SK-N-SH (cell line): ENCODE results near the gene ZNF780A. TPM values are rescaled to one million over a fixed set of nuclear protein-coding genes. Genes with fewer than 3 reads are reported as not detected.

ENCODE experiments used
- CTCF ChIA-PET: fragments of 300-600, 350-600 bp; formaldehyde crosslinking; extraction: SDS; loops from one replicate; lab custom pipeline; 2021; lab: Yijun Ruan, JAX
- POLR2A ChIA-PET: fragments of 350-600 bp; sonication (Branson Sonifier 250); formaldehyde crosslinking; extraction: SDS; loops from one replicate; lab custom pipeline; 2020; ENCODE audit warnings: antibody characterized with exemption, inconsistent platforms; lab: Yijun Ruan, JAX
- DNase-seq: peaks from one replicate; pipeline ENCODE4 v3.0.0; 2012
- H2AFZ ChIP-seq: fragments of 200-600 bp; sonication (generic); 2 replicates; pipeline ENCODE4 v1.8.1; 2016; ENCODE audit warnings: antibody characterized with exemption, mild to moderate bottlenecking, low read depth
- H3F3A ChIP-seq: fragments of 200-600 bp; sonication (generic); replicated peaks from 2 replicates; pipeline ENCODE3; 2016; ENCODE audit warnings: antibody characterized with exemption, mild to moderate bottlenecking; ENCODE audit not compliant: insufficient read depth
- H3K27ac ChIP-seq, 2 experiments: fragments of 200-500 bp in 1 of 2; fragments of 200-600 bp in 1 of 2; sonication (Bioruptor generic) in 1 of 2; sonication (generic), shearing (Covaris generic) in 1 of 2; 2 replicates each; pipeline versions ENCODE4 v1.5.1 to v1.6.1; 2014 to 2016; ENCODE audit warnings: low read depth in 2 of 2, inconsistent platforms in 1 of 2, low read length in 1 of 2, mild to moderate bottlenecking in 1 of 2, mixed read lengths in 1 of 2
- H3K27me3 ChIP-seq: fragments of 200-600 bp; sonication (generic), shearing (Covaris generic); 2 replicates; pipeline ENCODE4 v1.6.1; 2016; ENCODE audit warnings: mixed run types; ENCODE audit not compliant: insufficient read depth
- H3K36me3 ChIP-seq, 2 experiments: fragments of 200-500 bp in 1 of 2; fragments of 200-600 bp in 1 of 2; sonication (Bioruptor generic) in 1 of 2; sonication (generic) in 1 of 2; replicated peaks in 1 of 2; 2 replicates each; pipeline versions ENCODE3 to v1.5.1; 2014 to 2016; ENCODE audit warnings: low read length in 1 of 2, mild to moderate bottlenecking in 1 of 2; ENCODE audit not compliant: insufficient read depth in 2 of 2, control insufficient read depth in 1 of 2
- H3K4me1 ChIP-seq, 2 experiments: fragments of 200-500 bp in 1 of 2; fragments of 200-600 bp in 1 of 2; sonication (Bioruptor generic) in 1 of 2; sonication (generic), shearing (Covaris generic) in 1 of 2; 2 replicates each; pipeline versions ENCODE4 v1.5.1 to v1.6.1; 2014 to 2016; ENCODE audit warnings: low read depth in 1 of 2, low read length in 1 of 2, mixed run types in 1 of 2; ENCODE audit not compliant: insufficient read depth in 2 of 2, control insufficient read depth in 1 of 2
- H3K4me2 ChIP-seq: fragments of 200-600 bp; sonication (generic), shearing (Covaris generic); 2 replicates; pipeline ENCODE4 v1.6.1; 2017; ENCODE audit warnings: mixed run types
- H3K4me3 ChIP-seq, 2 experiments: fragments of 200-500 bp in 1 of 2; fragments of 200-600 bp in 1 of 2; sonication (Bioruptor generic) in 1 of 2; sonication (generic), shearing (Covaris generic) in 1 of 2; 2 replicates each; pipeline versions ENCODE4 v1.5.1 to v1.8.1; 2014 to 2016; ENCODE audit warnings: low read depth in 2 of 2, inconsistent platforms in 1 of 2, low read length in 1 of 2, mild to moderate bottlenecking in 1 of 2, mixed read lengths in 1 of 2, moderate library complexity in 1 of 2
- H3K79me2 ChIP-seq: fragments of 200-600 bp; sonication (generic); 2 replicates; pipeline ENCODE4 v1.8.1; 2017; ENCODE audit warnings: mild to moderate bottlenecking; ENCODE audit not compliant: insufficient read depth
- H3K9ac ChIP-seq: fragments of 200-600 bp; sonication (generic); 2 replicates; pipeline ENCODE4 v1.6.1; 2017; ENCODE audit warnings: mixed run types
- H3K9me2 ChIP-seq: fragments of 200-600 bp; sonication (generic); 2 replicates; pipeline ENCODE4 v1.6.1; 2017; ENCODE audit warnings: mixed run types
- H3K9me3 ChIP-seq: fragments of 200-600 bp; sonication (generic); 2 replicates; pipeline ENCODE4 v1.6.1; 2017; ENCODE audit warnings: mixed run types, mild to moderate bottlenecking, moderate library complexity
- H4K20me1 ChIP-seq: fragments of 200-600 bp; sonication (generic); 2 replicates; pipeline ENCODE4 v1.6.1; 2017; ENCODE audit warnings: mild to moderate bottlenecking, mixed run types; ENCODE audit not compliant: insufficient read depth
- CTCF ChIP-seq: fragments of 200-600 bp; sonication (generic); IDR thresholded peaks from 2 replicates; pipeline ENCODE4 v1.6.1; 2017; ENCODE audit warnings: antibody characterized with exemption, mild to moderate bottlenecking, moderate library complexity
- ELF1 ChIP-seq: IDR thresholded peaks from 2 replicates; pipeline ENCODE4 v1.4.0; 2012
- EZH2phosphoT487 ChIP-seq: fragments of 200-600 bp; sonication (generic); IDR thresholded peaks from 2 replicates; pipeline ENCODE4 v1.6.1; 2017; ENCODE audit warnings: low read depth, mixed run types, mild to moderate bottlenecking, antibody characterized with exemption, moderate library complexity, borderline replicate concordance
- FOSL2 ChIP-seq: IDR thresholded peaks from 2 replicates; pipeline ENCODE4 v1.4.0; 2012; ENCODE audit warnings: low read depth, mild to moderate bottlenecking, moderate library complexity, borderline replicate concordance
- FOXJ3 ChIP-seq: sonication (generic); formaldehyde crosslinking; IDR thresholded peaks from 2 replicates; pipeline ENCODE4 v1.5.1; 2020; ENCODE audit warnings: mild to moderate bottlenecking, missing genetic modification reagents
- GABPA ChIP-seq: IDR thresholded peaks from 2 replicates; pipeline ENCODE4 v1.4.0; 2012; ENCODE audit warnings: low read depth, mild to moderate bottlenecking
- IRF3 ChIP-seq: fragments of 150-350 bp; IDR thresholded peaks from 2 replicates; pipeline ENCODE4 v1.6.1; 2016; ENCODE audit warnings: mild to moderate bottlenecking, low read depth, low read length
- MEF2A ChIP-seq: IDR thresholded peaks from 2 replicates; pipeline ENCODE4 v1.4.0; 2012; ENCODE audit warnings: low read depth, borderline replicate concordance
- NRF1 ChIP-seq: IDR thresholded peaks from 2 replicates; pipeline ENCODE4 v1.6.1; 2012; ENCODE audit warnings: low read depth, mild to moderate bottlenecking, low read length
- PBX3 ChIP-seq: IDR thresholded peaks from 2 replicates; pipeline ENCODE4; 2012
- POLR2AphosphoS5 ChIP-seq: IDR thresholded peaks from 2 replicates; pipeline ENCODE4 v1.6.1; 2012; ENCODE audit warnings: low read depth, low read length
- RAD21 ChIP-seq: IDR thresholded peaks from 2 replicates; pipeline ENCODE4 v1.6.1; 2012; ENCODE audit warnings: mild to moderate bottlenecking, low read length
- RFX5 ChIP-seq: IDR thresholded peaks from 2 replicates; pipeline ENCODE4 v1.6.1; 2012; ENCODE audit warnings: mild to moderate bottlenecking, improper control_type of control experiment, low read length
- SIN3A ChIP-seq: IDR thresholded peaks from 2 replicates; pipeline ENCODE4 v1.6.1; 2012; ENCODE audit warnings: low read depth, mild to moderate bottlenecking, low read length, moderate library complexity, borderline replicate concordance
- SMC3 ChIP-seq: IDR thresholded peaks from 2 replicates; pipeline ENCODE4 v1.6.1; 2012; ENCODE audit warnings: low read depth, low read length, improper control_type of control experiment
- TCF12 ChIP-seq: IDR thresholded peaks from 2 replicates; pipeline ENCODE4 v1.4.0; 2012
- TEAD4 ChIP-seq: IDR thresholded peaks from 2 replicates; pipeline ENCODE4 v1.4.0; 2012; ENCODE audit warnings: mild to moderate bottlenecking, borderline replicate concordance; ENCODE audit not compliant: insufficient read depth
- USF1 ChIP-seq: IDR thresholded peaks from 2 replicates; pipeline ENCODE4 v1.4.0; 2012; ENCODE audit warnings: low read depth, borderline replicate concordance
- USF2 ChIP-seq: fragments of 150-350 bp; IDR thresholded peaks from 2 replicates; pipeline ENCODE4 v1.6.1; 2017; ENCODE audit warnings: antibody characterized with exemption, low read length, low read depth, borderline replicate concordance
- WGBS: methylation state at CpG from one replicate; pipeline ENCODE4 v1.1.6; 2017; ENCODE audit warnings: low lambda C conversion rate; 5-methylcytosine and 5-hydroxymethylcytosine counted together
- polyA plus RNA-seq, 3 experiments: library from polyadenylated mRNA; depleted of rRNA; stranded (reverse); fragments of >200 nt; gene quantifications; 2 replicates each; pipeline ENCODE4 v1.2.3, GENCODE V29; 2012

Gene ZNF780A
- polyA plus RNA-seq, 1 of the 3 experiments (the other 2 are of a cell fraction) = 7.1 TPM

GRCh38 chr19:40023969-40024368, 66.8 kb downstream of the ZNF780A start:
- no peak overlapping the region for H3K27ac ChIP-seq
- H4K20me1 ChIP-seq = no peaks in the 10 kb centered on the region
- H3K9me3 ChIP-seq = peaks cover 41% of the 10 kb centered on the region
- peaks cover 0 to 10% of the 10 kb centered on the region in 2 experiments for H3K36me3 ChIP-seq
- no peaks in the 10 kb centered on the region for H3F3A ChIP-seq
- no peak for DNase-seq
- no peak for TF ChIP-seq TCF12
- no peak for TF ChIP-seq PBX3
- TF ChIP-seq IRF3 = no peak
- no peak for TF ChIP-seq USF1
- TF ChIP-seq USF2 = no peak
- no peak for TF ChIP-seq GABPA
- TF ChIP-seq TEAD4 = no peak
- TF ChIP-seq RAD21 = no peak
- no peak for TF ChIP-seq FOXJ3 (CRISPR knock-in tag)
- no peak for TF ChIP-seq NRF1
- TF ChIP-seq ELF1 = no peak
- no peak for TF ChIP-seq SMC3
- TF ChIP-seq RFX5 = no peak
- no peak for TF ChIP-seq FOSL2
- TF ChIP-seq POLR2AphosphoS5 = no peak
- no peak for TF ChIP-seq MEF2A
- no peak for TF ChIP-seq SIN3A
- TF ChIP-seq CTCF = no peak
- no peak for TF ChIP-seq EZH2phosphoT487
- H3K79me2 ChIP-seq = no peaks in the 10 kb centered on the region
- 52% methylated on average over 3 of the region's 3 CpGs for WGBS
- ChIA-PET CTCF (no interaction called here), POLR2A (no interaction called here)
- H2AFZ ChIP-seq = no peak overlapping the region
- no peaks in the 10 kb centered on the region for H3K9me2 ChIP-seq
- H3K4me1 ChIP-seq = no peaks in the 10 kb centered on the region
- no peak overlapping the region for H3K4me2 ChIP-seq
- H3K27me3 ChIP-seq = no peaks in the 10 kb centered on the region
- no peak overlapping the region for H3K9ac ChIP-seq
- no peak overlapping the region; a peak in 2 of 4 replicates for H3K4me3 ChIP-seq

Other genes starting within 250 kb of the ZNF780A start
- 340 and 371 TPM in 2 replicates for gene FBL, start 244.6 kb downstream of the ZNF780A start, polyA plus RNA-seq (2012; rRNA removed)
- 0.07 and 0.10 TPM in 2 replicates for gene FCGBP, start 156.3 kb downstream of the ZNF780A start, polyA plus RNA-seq (2012; rRNA removed)
- 172 and 173 TPM in 2 replicates for gene PSMC4, start 119.8 kb downstream of the ZNF780A start, polyA plus RNA-seq (2012; rRNA removed)
- gene ZNF546, start 93.9 kb downstream of the ZNF780A start, polyA plus RNA-seq (2012; rRNA removed) = 0.87 and 1.2 TPM in 2 replicates
- 6.4 and 7.0 TPM in 2 replicates for gene ZNF780B, start 34.7 kb downstream of the ZNF780A start, polyA plus RNA-seq (2012; rRNA removed)
- gene MAP3K10, start 100.5 kb upstream of the ZNF780A start, polyA plus RNA-seq (2012; rRNA removed) = 10.7 and 11.9 TPM in 2 replicates
- gene TTC9B, start 127.4 kb upstream of the ZNF780A start, polyA plus RNA-seq (2012; rRNA removed) = 0.30 and 0.52 TPM in 2 replicates
- gene CCNP, start 135.7 kb upstream of the ZNF780A start, polyA plus RNA-seq (2012; rRNA removed) = 0.08 and 0.21 TPM in 2 replicates
- 99.8 and 107 TPM in 2 replicates for gene AKT2, start 194.4 kb upstream of the ZNF780A start, polyA plus RNA-seq (2012; rRNA removed)